CD4-positive, alpha-beta T cell treated with Interferon gamma for 1 hour (primary cell): ENCODE results near the gene OIT3.
"Not testable (repeated sequence)": the region's sequence is repeated elsewhere in the genome, so short reads cannot be mapped to it uniquely, and the experiment has no call there.

Experiments used
- DNase-seq: peaks from one replicate; pipeline ENCODE4 v3.0.0-alpha.2; 2020

Gene OIT3

DNA sequence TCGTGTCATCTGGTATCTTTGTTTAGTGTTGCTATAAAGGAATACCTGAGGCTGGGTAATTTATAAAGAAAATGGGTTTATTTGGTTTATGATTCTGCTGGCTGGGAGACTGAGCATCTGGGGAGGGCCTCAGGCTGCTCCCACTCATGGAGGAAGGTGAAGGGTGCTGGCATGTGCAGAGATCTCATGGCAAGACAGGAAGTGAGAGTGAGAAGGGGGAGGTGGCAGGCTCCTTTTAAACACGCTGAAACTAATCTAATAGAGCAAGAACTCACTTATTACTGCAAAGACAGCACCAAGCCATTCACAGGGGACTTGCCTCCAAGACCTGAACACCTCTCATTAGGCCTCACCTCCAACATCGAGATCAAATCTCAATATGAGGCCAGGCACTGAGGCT is 11.3 kb downstream of the OIT3 start:
- DNase-seq = no peak

DNA sequence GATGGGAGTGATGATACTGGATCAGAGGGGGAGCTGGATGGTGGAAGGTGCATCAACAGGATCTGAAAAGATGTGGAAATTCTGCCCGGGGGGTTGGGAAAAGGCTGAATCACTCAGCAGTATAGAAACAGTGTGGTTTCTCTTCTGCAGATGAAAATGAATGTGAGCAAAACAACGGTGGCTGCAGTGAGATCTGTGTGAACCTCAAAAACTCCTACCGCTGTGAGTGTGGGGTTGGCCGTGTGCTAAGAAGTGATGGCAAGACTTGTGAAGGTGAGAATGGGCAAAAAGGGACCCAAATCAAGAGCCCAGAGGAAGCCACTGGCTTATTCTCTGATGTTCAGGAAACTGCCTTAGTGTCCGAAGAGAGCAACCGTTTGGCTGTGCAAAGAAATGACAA is 12.9 kb downstream of the OIT3 start:
- DNase-seq = no peak

GRCh38 chr10:72910705-72911104 is 17.2 kb downstream of the OIT3 start:
- no peak for DNase-seq

DNA sequence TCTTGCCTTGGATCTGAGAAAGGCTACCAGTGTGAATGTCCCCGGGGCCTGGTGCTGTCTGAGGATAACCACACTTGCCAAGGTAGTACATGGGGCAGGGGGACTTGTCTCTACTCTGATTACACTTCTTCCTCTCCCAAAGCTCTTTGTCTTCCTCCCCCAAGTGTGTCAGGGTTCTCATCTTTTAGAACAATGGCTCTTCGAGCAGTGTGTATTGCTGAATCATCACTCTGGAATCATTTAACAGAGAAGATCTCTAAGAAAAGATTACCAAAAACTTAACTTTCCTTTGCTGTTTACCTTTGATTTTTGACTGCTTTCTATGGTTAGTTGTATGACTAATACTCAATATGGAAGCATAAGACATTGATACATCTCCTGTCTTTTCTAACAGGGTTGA is 18.2 kb downstream of the OIT3 start:
- no peak for DNase-seq

- DNase-seq = no peak
Measured at GRCh38 chr10:72912736-72913135, 19.2 kb downstream of the OIT3 start.

GRCh38 chr10:72913287-72913686 is 19.7 kb downstream of the OIT3 start:
- no peak for DNase-seq

DNA sequence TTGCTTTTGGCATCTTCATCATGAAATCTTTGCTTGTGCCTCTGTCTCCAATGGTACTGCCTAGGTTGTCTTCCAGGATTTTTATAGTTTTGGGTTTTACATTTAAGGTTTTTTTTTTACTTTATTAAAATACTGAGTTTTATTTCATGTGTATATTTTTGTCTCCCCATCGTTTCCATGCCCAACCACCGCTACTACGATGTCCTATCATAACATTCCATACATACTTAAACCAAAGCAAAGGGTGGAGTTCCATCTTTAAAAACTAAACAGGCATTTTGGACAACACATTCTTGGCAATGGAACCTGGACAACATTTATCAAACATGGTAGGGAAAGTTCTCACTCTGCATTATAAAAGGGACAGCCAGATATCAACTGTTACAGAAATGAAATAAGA is 23.7 kb downstream of the OIT3 start:
- DNase-seq = not testable (repeated sequence)

DNA sequence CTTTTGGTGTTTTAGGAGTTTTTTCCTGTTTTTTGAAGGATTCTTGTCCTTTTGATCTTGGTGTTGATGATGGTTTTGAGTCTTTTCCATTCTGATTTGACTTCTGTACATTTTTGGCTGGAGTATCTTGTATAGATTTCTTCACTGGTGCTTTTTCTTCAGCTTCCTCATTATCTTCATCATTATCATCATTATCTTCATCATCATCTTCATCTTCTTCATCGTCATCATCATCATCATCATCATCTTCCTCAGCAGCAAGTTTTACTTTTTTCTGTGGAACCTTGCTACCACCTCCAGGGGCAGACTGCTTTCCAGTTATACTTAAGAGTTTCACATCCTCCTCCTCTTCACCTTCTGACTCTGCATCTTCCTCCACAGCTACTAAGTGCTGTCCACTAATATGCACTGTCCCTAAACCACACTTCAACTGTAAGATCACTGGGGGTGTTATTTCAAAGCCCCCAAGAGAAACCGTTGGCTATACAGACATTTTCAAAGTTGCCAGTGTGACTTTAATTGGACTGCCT is 24.3 kb downstream of the OIT3 start:
- DNase-seq = not testable (repeated sequence)

DNA sequence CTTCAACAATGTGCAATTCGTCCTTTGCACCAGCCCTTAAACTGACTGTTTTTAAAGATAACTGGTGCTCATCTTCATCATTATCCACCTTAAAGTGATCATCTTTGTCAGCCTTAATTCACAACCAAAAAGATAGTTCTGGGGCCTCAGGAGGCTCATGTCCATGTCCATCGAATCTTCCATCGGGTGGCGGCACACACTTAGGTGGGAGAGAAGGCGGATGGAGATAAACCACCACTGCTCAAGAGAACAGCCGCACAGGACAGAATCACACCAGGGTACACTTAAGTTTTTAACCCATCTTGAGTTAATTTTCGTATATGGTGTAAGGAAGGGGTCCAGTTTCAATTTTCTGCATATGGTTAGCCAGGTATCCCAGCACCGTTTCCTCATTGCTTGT is 24.8 kb downstream of the OIT3 start:
- DNase-seq = no peak

- DNase-seq = not testable (repeated sequence)
Measured at GRCh38 chr10:72921147-72921683, 27.7 kb downstream of the OIT3 start.

- DNase-seq = no peak
Measured at GRCh38 chr10:72924351-72924750, 30.8 kb downstream of the OIT3 start.

DNA sequence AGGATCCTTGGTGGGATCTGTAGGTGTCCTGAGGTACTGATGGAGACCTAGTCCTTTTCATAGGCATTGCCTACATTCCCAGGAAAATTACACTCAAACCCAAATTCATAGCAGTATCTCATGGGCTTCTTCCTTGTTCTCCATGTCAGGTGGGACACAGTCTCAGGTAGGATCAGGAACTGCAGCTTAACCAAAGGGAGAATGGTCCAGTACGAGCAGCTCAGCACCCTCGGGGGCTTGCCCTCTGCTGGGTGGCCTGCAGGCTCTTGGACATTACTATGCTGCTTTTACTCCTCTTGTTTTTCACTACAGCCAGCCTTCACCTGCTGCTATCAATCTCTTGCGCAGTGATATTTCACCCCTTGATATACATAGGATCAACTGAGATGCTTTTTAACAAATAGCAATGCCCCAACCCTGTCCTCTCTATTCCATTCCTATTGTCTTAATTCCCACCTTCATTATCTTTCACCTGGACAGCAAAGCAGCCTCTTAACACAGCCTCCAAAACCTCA is 32.5 kb downstream of the OIT3 start:
- DNase-seq = no peak

GRCh38 chr10:72927485-72927884 is 33.9 kb downstream of the OIT3 start:
- no peak for DNase-seq

DNA sequence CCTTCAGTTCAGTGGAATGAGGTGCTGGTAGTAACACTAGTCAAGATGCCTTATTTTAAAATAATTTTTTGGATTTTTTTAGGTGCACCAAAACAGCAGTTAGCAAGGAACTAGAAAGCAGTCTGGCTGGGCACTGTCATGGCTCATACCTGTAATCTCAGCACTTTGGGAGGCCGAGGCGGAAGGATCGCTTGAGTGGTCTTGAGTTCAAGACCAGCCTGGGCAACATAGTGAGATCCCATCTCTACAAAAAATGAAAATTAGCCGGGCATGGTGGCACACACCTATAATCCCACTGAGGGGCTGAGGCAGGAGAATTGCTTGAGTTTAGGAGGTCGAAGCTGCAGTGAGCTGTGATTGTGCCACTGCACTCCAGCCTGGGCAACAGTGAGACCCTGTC is 35.3 kb downstream of the OIT3 start:
- no peak for DNase-seq

DNA sequence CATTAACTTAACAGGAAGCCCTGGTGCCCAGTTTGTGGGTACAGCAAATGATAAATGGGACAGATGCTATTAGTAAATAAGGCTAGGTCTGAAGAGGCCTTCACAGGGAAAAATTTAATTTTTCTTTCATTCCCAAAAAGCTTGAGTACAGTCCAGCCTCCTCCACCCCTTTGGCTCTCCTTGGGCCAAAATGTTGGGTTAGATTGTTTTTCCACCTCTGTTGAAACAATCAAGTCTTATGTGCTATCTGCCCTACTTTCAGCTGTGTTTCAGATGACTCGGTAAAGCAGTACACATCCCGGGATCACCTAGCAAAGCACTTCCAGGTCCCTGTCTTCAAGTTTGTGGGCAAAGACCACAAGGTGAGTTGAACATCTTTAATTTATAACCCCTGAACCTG is 36.7 kb downstream of the OIT3 start:
- DNase-seq = no peak

DNA sequence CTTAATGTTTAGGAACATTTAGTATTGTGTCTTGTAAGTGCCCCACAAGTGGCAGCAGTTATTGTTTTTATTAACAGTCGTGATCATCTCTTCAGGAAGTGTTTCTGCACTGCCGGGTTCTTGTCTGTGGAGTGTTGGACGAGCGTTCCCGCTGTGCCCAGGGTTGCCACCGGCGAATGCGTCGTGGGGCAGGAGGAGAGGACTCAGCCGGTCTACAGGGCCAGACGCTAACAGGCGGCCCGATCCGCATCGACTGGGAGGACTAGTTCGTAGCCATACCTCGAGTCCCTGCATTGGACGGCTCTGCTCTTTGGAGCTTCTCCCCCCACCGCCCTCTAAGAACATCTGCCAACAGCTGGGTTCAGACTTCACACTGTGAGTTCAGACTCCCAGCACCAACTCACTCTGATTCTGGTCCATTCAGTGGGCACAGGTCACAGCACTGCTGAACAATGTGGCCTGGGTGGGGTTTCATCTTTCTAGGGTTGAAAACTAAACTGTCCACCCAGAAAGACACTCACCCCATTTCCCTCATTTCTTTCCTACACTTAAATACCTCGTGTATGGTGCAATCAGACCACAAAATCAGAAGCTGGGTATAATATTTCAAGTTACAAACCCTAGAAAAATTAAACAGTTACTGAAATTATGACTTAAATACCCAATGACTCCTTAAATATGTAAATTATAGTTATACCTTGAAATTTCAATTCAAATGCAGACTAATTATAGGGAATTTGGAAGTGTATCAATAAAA is 38.9 kb downstream of the OIT3 start:
- no peak for DNase-seq

GRCh38 chr10:72935361-72935760 is 41.8 kb downstream of the OIT3 start:
- DNase-seq = no peak

DNA sequence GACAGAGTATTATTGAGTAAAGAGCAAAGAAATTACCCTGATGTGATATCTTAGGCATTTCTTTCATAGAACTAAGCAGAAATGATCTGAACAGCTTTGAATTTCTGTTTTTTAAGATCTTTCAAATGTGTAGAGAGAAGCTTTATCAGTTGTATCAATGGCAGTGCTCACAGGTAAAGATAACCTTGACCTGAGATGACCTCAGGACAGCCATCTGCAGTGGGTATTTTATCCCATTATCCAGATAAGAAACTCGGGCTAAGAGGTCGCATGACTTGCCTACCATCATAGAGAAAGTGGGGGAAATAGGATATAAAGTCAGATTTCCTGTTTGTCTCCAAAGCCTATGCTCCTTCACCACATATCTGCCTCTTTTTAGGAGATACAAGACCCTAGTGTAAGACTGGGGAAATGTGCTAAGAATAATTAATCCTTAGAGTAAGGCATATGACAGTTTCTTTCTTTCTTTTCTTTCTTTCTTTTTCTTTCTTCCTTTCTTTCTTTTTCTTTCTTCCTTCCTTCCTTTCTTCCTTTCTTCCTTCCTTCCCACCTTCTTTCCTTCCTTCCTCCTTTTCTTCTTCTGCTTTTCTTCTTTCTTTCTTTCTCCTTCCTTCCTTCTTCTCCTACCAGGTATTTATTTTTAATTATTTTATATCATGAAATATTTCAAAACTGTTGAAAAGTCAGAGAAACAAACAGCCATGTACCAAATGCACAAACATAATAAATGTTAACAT is 50.1 kb downstream of the OIT3 start:
- DNase-seq = no peak

DNA sequence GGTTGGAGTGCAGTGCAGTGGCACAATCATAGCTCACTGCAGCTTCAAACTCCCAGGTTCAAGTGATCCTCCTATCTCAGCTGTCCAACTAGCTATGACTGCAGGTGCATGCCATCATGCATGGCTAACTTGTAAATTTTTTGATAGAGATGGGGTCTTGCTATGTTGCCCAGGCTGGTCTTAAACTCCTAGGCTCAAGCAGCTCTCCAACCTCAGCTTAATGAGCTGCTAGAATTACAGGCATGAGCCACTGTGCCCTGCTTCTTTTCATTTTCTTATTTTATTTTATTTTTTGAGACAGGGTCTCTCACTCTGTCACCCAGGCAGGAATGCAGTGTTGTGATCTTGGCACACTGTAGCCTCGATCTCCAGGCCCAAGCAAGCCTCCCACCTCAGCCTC is 53.4 kb downstream of the OIT3 start:
- no peak for DNase-seq

GRCh38 chr10:72948762-72949161 is 55.2 kb downstream of the OIT3 start:
- no peak for DNase-seq

GRCh38 chr10:72951760-72952159 is 58.2 kb downstream of the OIT3 start:
- DNase-seq = no peak

GRCh38 chr10:72952189-72952588 is 58.6 kb downstream of the OIT3 start:
- DNase-seq = no peak

DNA sequence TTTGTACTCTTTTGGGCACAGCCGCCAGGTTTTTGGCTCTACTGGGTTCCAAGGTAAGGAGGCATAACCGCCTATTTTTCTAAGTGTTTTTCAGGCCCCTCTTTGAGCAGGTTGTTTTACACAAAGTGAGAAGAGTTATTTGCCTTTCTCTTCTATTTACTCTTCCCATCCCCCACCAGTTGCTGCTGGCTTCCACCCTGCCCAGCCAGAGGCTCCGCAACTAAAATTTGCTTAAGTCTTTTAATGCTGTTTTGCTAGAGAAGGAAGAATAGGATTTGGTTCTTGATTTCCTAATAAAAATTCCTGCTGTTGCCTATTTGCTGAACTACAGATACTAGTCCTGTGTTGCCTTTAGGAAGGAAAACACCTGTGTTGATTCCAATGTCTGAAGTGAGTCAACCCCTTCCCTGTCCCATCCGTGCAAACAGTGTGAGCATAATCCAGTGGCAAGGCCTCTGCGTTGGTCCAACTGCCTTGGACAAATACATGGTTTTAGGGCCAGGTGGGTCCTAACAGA is 59.2 kb downstream of the OIT3 start:
- no peak for DNase-seq

DNA sequence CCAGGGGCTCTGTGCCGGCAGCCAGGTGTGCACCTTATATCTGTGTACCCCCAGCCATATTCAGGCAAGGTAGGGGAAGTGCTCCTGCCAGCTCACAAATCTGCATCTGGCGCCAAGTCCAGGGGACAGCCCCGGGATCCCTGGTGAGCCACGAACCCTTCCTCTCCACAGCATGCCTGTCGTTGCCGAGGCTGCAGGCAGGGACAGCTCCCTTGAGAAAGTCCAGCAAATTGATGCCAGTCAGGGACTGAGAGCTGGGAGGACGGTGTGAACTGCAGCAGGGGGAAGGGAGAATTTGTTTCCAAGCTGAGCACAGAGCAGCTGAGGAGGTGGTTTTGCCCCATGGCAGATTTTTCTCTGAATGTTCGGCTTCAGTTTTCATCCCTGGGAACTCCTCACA is 60.1 kb downstream of the OIT3 start:
- no peak for DNase-seq
